GM10248 (cell line): ENCODE data around the gene MYO15A.

Source experiments
- CTCF ChIA-PET: fragments of 300-600 bp; sonication (Branson Sonifier 250); formaldehyde crosslinking; extraction: SDS; loops from one replicate; lab custom pipeline; 2021; ENCODE audit warnings: antibody characterized with exemption; lab: Yijun Ruan, JAX
- POLR2A ChIA-PET: fragments of 350-650 bp; sonication (Branson Sonifier 250); formaldehyde crosslinking; extraction: SDS; loops from one replicate; lab custom pipeline; 2020; ENCODE audit warnings: antibody characterized with exemption; lab: Yijun Ruan, JAX
- DNase-seq: peaks from one replicate; pipeline ENCODE4 v3.0.0; 2012; ENCODE audit errors: extremely low spot score
- CTCF ChIP-seq: IDR thresholded peaks from 2 replicates; pipeline ENCODE4 v1.5.1; 2012; ENCODE audit warnings: mild to moderate bottlenecking, low read depth; ENCODE audit errors: extremely low read depth, missing control alignments, control extremely low read depth

MYO15A gene

GRCh38 chr17:18116078-18116477 lies 7.5 kb downstream of the MYO15A start:
- ChIA-PET POLR2A (no interaction called here), CTCF (interaction anchor here (0.7 to 1.1 kb wide), 2 partner anchors 11 to 26 kb away, joined by 3 to 4 read pairs; no protein-coding TSS in a partner anchor)
- TF ChIP-seq CTCF, result no peak
- DNase-seq, result no peak

GRCh38 chr17:18117533-18117932 lies 9.0 kb downstream of the MYO15A start:
- CTCF ChIA-PET, result no interaction called here
- DNase-seq, result no peak

GRCh38 chr17:18117982-18118975 lies 9.7 kb downstream of the MYO15A start:
- ChIA-PET POLR2A (no interaction called here), CTCF (no interaction called here)
- no peak for DNase-seq
- TF ChIP-seq CTCF, result no peak

More at GRCh38 chr17:18117533-18117932, 9.0 kb downstream of the MYO15A start:
- no peak for TF ChIP-seq CTCF
- POLR2A ChIA-PET, result no interaction called here

- POLR2A ChIA-PET, result no interaction called here
- CTCF ChIA-PET, result no interaction called here
Observed at GRCh38 chr17:18119166-18119745, 10.7 kb downstream of the MYO15A start.

GRCh38 chr17:18119938-18120337 lies 11.4 kb downstream of the MYO15A start:
- TF ChIP-seq CTCF, result no peak
- CTCF ChIA-PET, result interaction anchor here (1.4 kb wide), 1 partner anchor 8 kb away, joined by 3 read pairs; no protein-coding TSS in a partner anchor
- POLR2A ChIA-PET, result no interaction called here
- no peak for DNase-seq

More at GRCh38 chr17:18119166-18119745, 10.7 kb downstream of the MYO15A start:
- no peak for DNase-seq
- TF ChIP-seq CTCF, result no peak

GRCh38 chr17:18120461-18121017 lies 12.0 kb downstream of the MYO15A start:
- no peak for TF ChIP-seq CTCF
- no peak for DNase-seq
- ChIA-PET CTCF (interaction anchor here (0.9 to 1.4 kb wide), 2 partner anchors 9 to 21 kb away, joined by 3 read pairs; no protein-coding TSS in a partner anchor), POLR2A (no interaction called here)
